Psoas muscle (tissue), 8 donors: ENCODE measurements around the gene SLAIN2. TPM values are rescaled to one million over a fixed set of nuclear protein-coding genes. Genes with fewer than 3 reads are reported as not detected.

Experiments used
- ATAC-seq, 4 donors: fragments of 200-7000 bp; cut with Tn5 transposase; one replicate each; pipeline ENCODE4 v1.9.1; 2020; ENCODE audit warnings: moderate library complexity in 3 of 4, mild to moderate bottlenecking in 2 of 4
- DNase-seq, 2 donors: peaks; one replicate each; pipeline ENCODE4 v3.0.0-alpha.2; 2020
- H3K27ac ChIP-seq: fragments of 200-600 bp; one replicate; pipeline ENCODE4 v1.8.0; 2022
- H3K27me3 ChIP-seq, 3 donors: fragments of 200-600 bp in 1 of 3; one replicate each; pipeline versions ENCODE4 v1.6.1 to v1.8.0; 2013 to 2022; ENCODE audit warnings: low read length in 2 of 3, mild to moderate bottlenecking in 2 of 3, moderate library complexity in 1 of 3; ENCODE audit not compliant: insufficient read depth in 3 of 3
- H3K36me3 ChIP-seq, 2 donors: fragments of 200-600 bp in 1 of 2; one replicate each; pipeline versions ENCODE4 v1.6.1 to v1.8.0; 2013 to 2022; ENCODE audit warnings: low read depth in 1 of 2, mild to moderate bottlenecking in 1 of 2, moderate library complexity in 1 of 2; ENCODE audit not compliant: insufficient read depth in 1 of 2
- H3K4me1 ChIP-seq: fragments of 200-600 bp; one replicate; pipeline ENCODE4 v1.8.0; 2022
- H3K4me3 ChIP-seq: fragments of 200-600 bp; one replicate; pipeline ENCODE4 v1.8.0; 2022; ENCODE audit warnings: mild to moderate bottlenecking
- H3K9me3 ChIP-seq: fragments of 200-600 bp; one replicate; pipeline ENCODE4 v1.8.0; 2022
- CTCF ChIP-seq: fragments of 200-600 bp; IDR thresholded peaks from one replicate; pipeline ENCODE4 v1.8.0; 2022; ENCODE audit warnings: antibody characterized with exemption
- WGBS, 3 donors: extraction: QIAGEN DNeasy Blood & Tissue Kit; methylation state at CpG; one replicate each; pipeline versions ENCODE4 v1.1.6 to v1.1.7; 2013; 5-methylcytosine and 5-hydroxymethylcytosine counted together
- intact Hi-C, 2 donors: fragments of 100-400 bp; cut with DNase I; formaldehyde crosslinking; loops; one replicate each; pipeline versions ENCODE4 v1.11.0 to v1.14.2; 2022
- polyA plus RNA-seq, 3 donors: library from polyadenylated mRNA; stranded (reverse); fragments of 200-250 nt; gene quantifications; one replicate each; pipeline ENCODE4 v1.2.3, GENCODE V29; 2013
- total RNA-seq, 4 donors: library from RNA; stranded (reverse); fragmentation: NEBNext Ultra II Directional in 2 of 4; extraction: Animal tissue kit (Norgen Biotek cat#: 25700) in 2 of 4; gene quantifications; one replicate each; pipeline versions ENCODE4 v1.2.1 to v1.2.4, GENCODE V29; 2021 to 2023
- donor health status: healthy with polysubstance abuse.
- donor health status: DM: no; HTN: no; CAD: no; lungs with moderate emphysema.
- donor health status: Bipolar disorder and iron deficiency.
- donor health status: healthy.
- donor health status: DM: yes; HTN: yes; CAD: no.
- donor health status: DM: no; HTN: no; CAD: no.
- donor health status: DM: no; HTN: no; CAD: no.
- donor health status: DM: yes; HTN: yes; CAD: no.

Gene SLAIN2
- total and polyA plus RNA-seq, 7 donors, result 69.5 to 204 (median 180) TPM

- no peak overlapping the region for H3K27ac ChIP-seq
- no peak overlapping the region for H3K4me3 ChIP-seq
- H3K4me1 ChIP-seq, result no peaks in the 10 kb centered on the region
- H3K36me3 ChIP-seq, result no peaks in the 10 kb centered on the region
- TF ChIP-seq CTCF, result no peak
- 89 to 92% (median 90%) methylated on average over 2 of the region's 2 CpGs for WGBS, 3 donors
- intact Hi-C loops, result no loop called here
- no peak for DNase-seq
- no peak for ATAC-seq
- no peaks in the 10 kb centered on the region for H3K27me3 ChIP-seq
- H3K9me3 ChIP-seq, result no peaks in the 10 kb centered on the region
Measured at GRCh38 chr4:48454591-48454990, 113.3 kb downstream of the SLAIN2 start.

- no peaks in the 10 kb centered on the region for H3K27me3 ChIP-seq
- TF ChIP-seq CTCF, result no peak
- peaks cover 3% of the 10 kb centered on the region for H3K9me3 ChIP-seq
- ATAC-seq (no peak), DNase-seq (no peak)
- H3K27ac ChIP-seq, result no peak overlapping the region
- H3K36me3 ChIP-seq, result no peaks in the 10 kb centered on the region
- H3K4me1 ChIP-seq, result no peaks in the 10 kb centered on the region
- intact Hi-C loops, result no loop called here
- H3K4me3 ChIP-seq, result no peak overlapping the region
Measured at GRCh38 chr4:48461000-48461399, 119.7 kb downstream of the SLAIN2 start.

- no peaks in the 10 kb centered on the region for H3K4me1 ChIP-seq
- no peaks in the 10 kb centered on the region for H3K36me3 ChIP-seq
- H3K27ac ChIP-seq, result no peak overlapping the region
- no peak overlapping the region for H3K4me3 ChIP-seq
- ATAC-seq, result no peak
- WGBS, 3 donors, result 43 to 50% (median 44%) methylated on average over 5 of the region's 5 CpGs
- no peak for TF ChIP-seq CTCF
- DNase-seq, result no peak
- intact Hi-C loops, result no loop called here
- peaks cover 3% of the 10 kb centered on the region for H3K9me3 ChIP-seq
- no peaks in the 10 kb centered on the region for H3K27me3 ChIP-seq
Measured at GRCh38 chr4:48462363-48462762, 121.0 kb downstream of the SLAIN2 start.

GRCh38 chr4:48467442-48467841, 126.1 kb downstream of the SLAIN2 start:
- WGBS, 3 donors, result 26 to 46% (median 41%) methylated on average over 2 of the region's 2 CpGs
- Histone ChIP-seq H3K9me3 (peaks cover 3% of the 10 kb centered on the region), H3K27me3 (no peaks in the 10 kb centered on the region), H3K36me3 (no peaks in the 10 kb centered on the region), H3K4me1 (no peaks in the 10 kb centered on the region), H3K27ac (no peak overlapping the region), H3K4me3 (no peak overlapping the region)
- DNase-seq (no peak), ATAC-seq (no peak)
- intact Hi-C loops, result no loop called here
- no peak for TF ChIP-seq CTCF

GRCh38 chr4:48467891-48468290, 126.6 kb downstream of the SLAIN2 start:
- Histone ChIP-seq H3K9me3 (peaks cover 3% of the 10 kb centered on the region), H3K4me3 (no peak overlapping the region), H3K4me1 (no peaks in the 10 kb centered on the region), H3K27me3 (no peaks in the 10 kb centered on the region), H3K36me3 (no peaks in the 10 kb centered on the region), H3K27ac (no peak overlapping the region)
- TF ChIP-seq CTCF, result no peak
- no peak for ATAC-seq
- no peak for DNase-seq
- 61 to 74% (median 71%) methylated on average over 4 of the region's 5 CpGs for WGBS, 3 donors
- intact Hi-C loops, result no loop called here
